HepG2 (cell line): Measurements from ENCODE around the gene AFDN. TPM values are rescaled to one million over a fixed set of nuclear protein-coding genes. Genes with fewer than 3 reads are reported as not detected.
A peak's percentile ranks its signal among the peaks of the same experiment; 100 is the strongest.

ENCODE experiments used
- AKAP8 ChIP-seq: sonication (generic); formaldehyde crosslinking; IDR thresholded peaks from 2 replicates; pipeline ENCODE4 v1.5.1; 2020; ENCODE audit warnings: mild to moderate bottlenecking, missing genetic modification reagents
- E2F5 ChIP-seq: sonication (generic); formaldehyde crosslinking; conservative IDR thresholded peaks from 2 replicates; pipeline ENCODE4 v1.4.0; 2020; ENCODE audit warnings: missing genetic modification reagents
- FOXA1 ChIP-seq, 2 experiments: fragments of 450-650 bp in 1 of 2; sonication (generic) in 1 of 2; formaldehyde crosslinking in 1 of 2; IDR thresholded peaks; 2 replicates each; pipeline versions ENCODE4 v1.4.0 to v1.6.1; 2016 to 2020; ENCODE audit warnings: missing genetic modification reagents in 1 of 2
- FOXM1 ChIP-seq: sonication (generic); formaldehyde crosslinking; IDR thresholded peaks from 2 replicates; pipeline ENCODE4 v1.5.0; 2020; ENCODE audit warnings: missing genetic modification reagents
- HNF4A ChIP-seq: sonication (generic); formaldehyde crosslinking; IDR thresholded peaks from 2 replicates; pipeline ENCODE4 v1.4.0; 2020; ENCODE audit warnings: missing genetic modification reagents
- KDM2A ChIP-seq: sonication (generic); formaldehyde crosslinking; IDR thresholded peaks from 2 replicates; pipeline ENCODE4 v1.4.0; 2020; ENCODE audit warnings: low read depth, missing genetic modification reagents, borderline replicate concordance
- KLF15 ChIP-seq: sonication (generic); formaldehyde crosslinking; IDR thresholded peaks from 2 replicates; pipeline ENCODE4 v1.8.1; 2023; ENCODE audit warnings: borderline replicate concordance, mild to moderate bottlenecking, inconsistent platforms, missing genetic modification reagents, mixed read lengths
- PHF20 ChIP-seq: sonication (generic); formaldehyde crosslinking; IDR thresholded peaks from 2 replicates; pipeline ENCODE4 v1.5.0; 2020; ENCODE audit warnings: mild to moderate bottlenecking, missing genetic modification reagents
- RELA ChIP-seq: sonication (generic); formaldehyde crosslinking; IDR thresholded peaks from 2 replicates; pipeline ENCODE4 v1.4.0; 2020; ENCODE audit warnings: missing genetic modification reagents
- STAT5B ChIP-seq: sonication (generic); formaldehyde crosslinking; IDR thresholded peaks from 2 replicates; pipeline ENCODE4 v1.4.0; 2020; ENCODE audit warnings: missing genetic modification reagents
- TEAD3 ChIP-seq: optimal IDR thresholded peaks from 2 replicates; pipeline ENCODE3; 2016; ENCODE audit warnings: borderline replicate concordance
- UBTF ChIP-seq: sonication (generic); formaldehyde crosslinking; IDR thresholded peaks from 2 replicates; pipeline ENCODE4 v1.4.0; 2020; ENCODE audit warnings: mild to moderate bottlenecking, missing genetic modification reagents
- ZBTB38 ChIP-seq: sonication (generic); formaldehyde crosslinking; IDR thresholded peaks from 2 replicates; pipeline ENCODE4 v1.5.1; 2020; ENCODE audit warnings: mild to moderate bottlenecking, missing genetic modification reagents
- ZBTB44 ChIP-seq: sonication (generic); formaldehyde crosslinking; IDR thresholded peaks from 2 replicates; pipeline ENCODE4 v1.4.0; 2020; ENCODE audit warnings: missing genetic modification reagents
- ZIK1 ChIP-seq: sonication (generic); formaldehyde crosslinking; IDR thresholded peaks from 2 replicates; pipeline ENCODE4 v1.5.0; 2020; ENCODE audit warnings: mild to moderate bottlenecking, low read depth, missing genetic modification reagents, borderline replicate concordance
- ZNF235 ChIP-seq: sonication (generic); formaldehyde crosslinking; IDR thresholded peaks from 2 replicates; pipeline ENCODE4 v1.8.1; 2023; ENCODE audit warnings: mild to moderate bottlenecking, missing genetic modification reagents, borderline replicate concordance
- ZNF260 ChIP-seq: sonication (generic); formaldehyde crosslinking; IDR thresholded peaks from 2 replicates; pipeline ENCODE4 v1.4.0; 2020; ENCODE audit warnings: missing genetic modification reagents, low read depth, mild to moderate bottlenecking, borderline replicate concordance
- ZNF280B ChIP-seq: sonication (generic); formaldehyde crosslinking; IDR thresholded peaks from 2 replicates; pipeline ENCODE4 v1.5.0; 2020; ENCODE audit warnings: missing genetic modification reagents, mild to moderate bottlenecking, borderline replicate concordance
- ZNF343 ChIP-seq: sonication (generic); formaldehyde crosslinking; IDR thresholded peaks from 2 replicates; pipeline ENCODE4 v1.4.0; 2020; ENCODE audit warnings: mild to moderate bottlenecking, missing genetic modification reagents
- ZNF354B ChIP-seq: sonication (generic); formaldehyde crosslinking; IDR thresholded peaks from 2 replicates; pipeline ENCODE4 v1.8.0; 2022; ENCODE audit warnings: mild to moderate bottlenecking, missing genetic modification reagents
- ZNF562 ChIP-seq: sonication (generic); formaldehyde crosslinking; IDR thresholded peaks from 2 replicates; pipeline ENCODE4 v1.8.0; 2022; ENCODE audit warnings: missing genetic modification reagents, borderline replicate concordance
- ZNF644 ChIP-seq: IDR thresholded peaks from 2 replicates; pipeline ENCODE4 v1.6.1; 2016; ENCODE audit warnings: low read depth
- ZNF816 ChIP-seq: sonication (generic); formaldehyde crosslinking; IDR thresholded peaks from 2 replicates; pipeline ENCODE4 v1.8.0; 2022; ENCODE audit warnings: missing genetic modification reagents, mild to moderate bottlenecking, borderline replicate concordance
- polyA plus RNA-seq, 8 experiments: library from polyadenylated mRNA; depleted of rRNA in 3 of 8; stranded (reverse) in 7 of 8; unstranded in 1 of 8; fragments of >200 nt; fragmentation: Illumina TruSeq in 4 of 8; extraction: Trizol in 4 of 8; gene quantifications; 2 replicates each; pipeline versions ENCODE4 v1.2.1 to v1.2.3, GENCODE V29; 2011 to 2016; ENCODE audit warnings: low read depth in 4 of 8, missing spikeins in 1 of 8, mixed read lengths in 1 of 8; ENCODE audit not compliant: insufficient read depth in 1 of 8
- total RNA-seq, 5 experiments: library from RNA; depleted of rRNA; stranded (reverse); fragments of >200 nt; fragmentation: Illumina TruSeq; extraction: Trizol; gene quantifications; 2 replicates each; pipeline ENCODE4 v1.2.3, GENCODE V29; 2016; ENCODE audit warnings: low read depth in 1 of 5

AFDN gene
- total and polyA plus RNA-seq, 2 of the 13 experiments (the other 11 are each of a cell fraction or from before 2014, with no cell fraction given) = 136 to 151 TPM

GRCh38 chr6:167826230-167826895, 348 bp upstream of the AFDN start (continued):
- TF ChIP-seq ZBTB44 (CRISPR knock-in tag) (peak; percentile 65; the same call in 1 of the 2 replicates), ZNF816 (CRISPR knock-in tag) (peak; percentile 90), KLF15 (no peak), ZNF260 (CRISPR knock-in tag) (no peak), E2F5 (CRISPR knock-in tag) (0 out of 2 replicates have a peak, but pooled peaks have one; percentile 35), AKAP8 (no peak), ZNF343 (CRISPR knock-in tag) (peak; percentile 94), RELA (no peak), HNF4A (peak; percentile 60), UBTF (CRISPR knock-in tag) (peak; percentile 72), PHF20 (CRISPR knock-in tag) (no peak), ZBTB38 (CRISPR knock-in tag) (no peak), ZNF354B (CRISPR knock-in tag) (no peak), FOXM1 (CRISPR knock-in tag) (no peak), TEAD3 (CRISPR knock-in tag) (peak; percentile 36), ZNF562 (CRISPR knock-in tag) (no peak), FOXA1 (IDR thresholded peaks at IDR 0.05) (no peak), FOXA1 (CRISPR knock-in tag; IDR thresholded peaks at IDR 0.05) (no peak), ZIK1 (CRISPR knock-in tag) (0 out of 2 replicates have a peak, but pooled peaks have one; percentile 50), ZNF644 (no peak), KDM2A (CRISPR knock-in tag) (peak; percentile 85), ZNF235 (0 out of 2 replicates have a peak, but pooled peaks have one; percentile 77), STAT5B (CRISPR knock-in tag) (no peak), ZNF280B (CRISPR knock-in tag) (no peak; the same call in 1 of the 2 replicates)
